Measurements from ENCODE around the gene ATP9B.

The ATP9B gene

GRCh38 chr18:79133724-79134123 lies 64.5 kb downstream of the ATP9B start:
- no peak overlapping the region for H3K4me3 ChIP-seq (ENCODE audit: low read depth, low read length)
- TF ChIP-seq CTCF (IDR thresholded peaks at IDR 0.05; ENCODE audit: low read depth, low read length) = no peak

- TF ChIP-seq CTCF (IDR thresholded peaks at IDR 0.05; ENCODE audit: low read depth, low read length) = no peak
- H3K4me3 ChIP-seq (ENCODE audit: low read depth, low read length) = no peak overlapping the region
Measured at GRCh38 chr18:79135924-79136323, 66.7 kb downstream of the ATP9B start.

- H3K4me3 ChIP-seq (ENCODE audit: low read depth, low read length) = no peak overlapping the region
- TF ChIP-seq CTCF (IDR thresholded peaks at IDR 0.05; ENCODE audit: low read depth, low read length) = no peak
Measured at GRCh38 chr18:79136742-79137141, 67.5 kb downstream of the ATP9B start.

GRCh38 chr18:79139206-79139605 lies 70.0 kb downstream of the ATP9B start:
- no peak overlapping the region for H3K4me3 ChIP-seq (ENCODE audit: low read depth, low read length)

GRCh38 chr18:79147014-79147413 lies 77.8 kb downstream of the ATP9B start:
- H3K4me3 ChIP-seq (ENCODE audit: low read depth, low read length) = no peak overlapping the region
- no peak for TF ChIP-seq CTCF (IDR thresholded peaks at IDR 0.05; ENCODE audit: low read depth, low read length)

More at GRCh38 chr18:79139206-79139605, 70.0 kb downstream of the ATP9B start:
- no peak for TF ChIP-seq CTCF (IDR thresholded peaks at IDR 0.05; ENCODE audit: low read depth, low read length)

GRCh38 chr18:79151191-79151590 lies 82.0 kb downstream of the ATP9B start:
- TF ChIP-seq CTCF (IDR thresholded peaks at IDR 0.05; ENCODE audit: low read depth, low read length) = no peak
- H3K4me3 ChIP-seq (ENCODE audit: low read depth, low read length) = no peak overlapping the region

GRCh38 chr18:79156327-79156726 lies 87.1 kb downstream of the ATP9B start:
- no peak overlapping the region for H3K4me3 ChIP-seq (ENCODE audit: low read depth, low read length)
- TF ChIP-seq CTCF (IDR thresholded peaks at IDR 0.05; ENCODE audit: low read depth, low read length) = no peak

Data from WI38 (cell line).